HepG2 (cell line): Measurements from ENCODE around the gene CARD8.

Experiments used
- CTCF ChIP-seq: sonication (generic); formaldehyde crosslinking; IDR thresholded peaks from 2 replicates; pipeline ENCODE4 v1.5.0; 2020; ENCODE audit warnings: mild to moderate bottlenecking, missing genetic modification reagents, moderate library complexity
- MAX ChIP-seq: IDR thresholded peaks from 2 replicates; pipeline ENCODE4 v1.6.1; 2012; ENCODE audit warnings: inconsistent platforms
- MYPOP ChIP-seq: sonication (generic); formaldehyde crosslinking; IDR thresholded peaks from 2 replicates; pipeline ENCODE4 v1.8.1; 2023; ENCODE audit warnings: mild to moderate bottlenecking, moderate library complexity, missing genetic modification reagents
- POLR2AphosphoS5 ChIP-seq: IDR thresholded peaks from 2 replicates; pipeline ENCODE4 v1.6.1; 2012; ENCODE audit warnings: low read depth, low read length
- SNAPC5 ChIP-seq: sonication (generic); formaldehyde crosslinking; IDR thresholded peaks from 2 replicates; pipeline ENCODE4 v1.8.1; 2023; ENCODE audit warnings: mild to moderate bottlenecking, missing genetic modification reagents, borderline replicate concordance
- TCF7 ChIP-seq: sonication (generic); IDR thresholded peaks from 2 replicates; pipeline ENCODE4 v1.6.1; 2016; ENCODE audit warnings: antibody characterized with exemption, low read depth
- YY1 ChIP-seq: IDR thresholded peaks from 2 replicates; pipeline ENCODE4 v1.6.1; 2011; ENCODE audit warnings: low read length, low read depth, moderate library complexity, mild to moderate bottlenecking; ENCODE audit not compliant: insufficient read depth, insufficient replicate concordance
- ZFX ChIP-seq: sonication (generic); formaldehyde crosslinking; IDR thresholded peaks from 2 replicates; pipeline ENCODE4 v1.4.0; 2020; ENCODE audit warnings: mild to moderate bottlenecking, low read depth, missing genetic modification reagents, moderate library complexity
- ZSCAN29 ChIP-seq: sonication (generic); formaldehyde crosslinking; conservative IDR thresholded peaks from 2 replicates; pipeline ENCODE4 v1.4.0; 2020; ENCODE audit warnings: mild to moderate bottlenecking, missing genetic modification reagents

GRCh38 chr19:48301886-48302599, 46.3 kb upstream of the CARD8 start:
- TF ChIP-seq CTCF (no peak), YY1 (no peak), SNAPC5 (CRISPR knock-in tag) (no peak), ZSCAN29 (CRISPR knock-in tag) (no peak), ZFX (no peak), MYPOP (CRISPR knock-in tag) (no peak), TCF7 (no peak), POLR2AphosphoS5 (no peak), MAX (no peak)
